Stimulated activated CD8-positive, alpha-beta memory T cell treated with anti-CD3 and anti-CD28 coated beads, Interleukin-4, amount 100 ng/mL, for 48 hours (primary cell): ENCODE data around the gene KNDC1.
A peak's percentile ranks its signal among the peaks of the same experiment; 100 is the strongest.

Experiments
- DNase-seq: peaks from one replicate; pipeline ENCODE4 v3.0.0-alpha.2; 2020

Gene KNDC1

GRCh38 chr10:133159950-133160825, at the start of gene KNDC1:
Gene KNDC1, plus strand, starts transcription at chr10:133160219. Its CDS starts 249 bp downstream, at chr10:133160468.
- no peak for DNase-seq

- no peak for DNase-seq
These were observed 49.3 kb upstream of the KNDC1 start for GRCh38 chr10:133110609-133111275.

GRCh38 chr10:133111640-133112039, 48.4 kb upstream of the KNDC1 start:
- peak; percentile 32 for DNase-seq

- no peak for DNase-seq
These were observed 46.7 kb upstream of the KNDC1 start for GRCh38 chr10:133113146-133113830.

GRCh38 chr10:133113847-133114246, 46.2 kb upstream of the KNDC1 start:
- no peak for DNase-seq

- no peak for DNase-seq
These were observed 45.8 kb upstream of the KNDC1 start for GRCh38 chr10:133114251-133114650.

- DNase-seq = no peak
These were observed 45.1 kb upstream of the KNDC1 start for GRCh38 chr10:133114726-133115452.

GRCh38 chr10:133115453-133115842, 44.6 kb upstream of the KNDC1 start:
- DNase-seq = no peak

GRCh38 chr10:133115976-133116375, 44.0 kb upstream of the KNDC1 start:
- no peak for DNase-seq

GRCh38 chr10:133116455-133116854, 43.6 kb upstream of the KNDC1 start:
- DNase-seq = no peak

GRCh38 chr10:133117036-133117687, 42.9 kb upstream of the KNDC1 start:
- no peak for DNase-seq

GRCh38 chr10:133117688-133118071, 42.3 kb upstream of the KNDC1 start:
- DNase-seq = no peak

GRCh38 chr10:133121479-133121878, 38.5 kb upstream of the KNDC1 start:
- DNase-seq = no peak

- DNase-seq = no peak
These were observed 37.7 kb upstream of the KNDC1 start for GRCh38 chr10:133122171-133122935.

GRCh38 chr10:133123050-133123745, 36.8 kb upstream of the KNDC1 start:
- peak; percentile 31 for DNase-seq

GRCh38 chr10:133123746-133124356, 36.2 kb upstream of the KNDC1 start:
- no peak for DNase-seq

GRCh38 chr10:133124357-133125211, 35.4 kb upstream of the KNDC1 start:
- DNase-seq = peak; percentile 53

GRCh38 chr10:133125901-133126300, 34.1 kb upstream of the KNDC1 start:
- no peak for DNase-seq
